Calu3 (cell line): ENCODE data around the gene RIPOR3. TPM values are rescaled to one million over a fixed set of nuclear protein-coding genes. Genes with fewer than 3 reads are reported as not detected.

ENCODE experiments used
- BruUV-seq: library from RNA; stranded (reverse); fragments of 400-500 nt; replicated peaks from 2 replicates; lab custom pipeline; 2021; lab: Mats Ljungman, UMichigan
- CTCF ChIA-PET: fragments of 300-600 bp; sonication (Branson Sonifier 250); formaldehyde crosslinking; loops from one replicate; lab custom pipeline; 2022; ENCODE audit warnings: antibody characterized with exemption; lab: Charles Lee
- DNase-seq: peaks from one replicate; pipeline ENCODE4 v3.0.0; 2022
- H3K27ac Mint-ChIP-seq: one replicate; pipeline ENCODE4 v1.8.0; 2022; ENCODE audit warnings: mixed read lengths; ENCODE audit not compliant: unreplicated experiment
- H3K27me3 Mint-ChIP-seq: one replicate; pipeline ENCODE4 v1.8.0; 2022; ENCODE audit warnings: mixed read lengths; ENCODE audit not compliant: unreplicated experiment
- H3K36me3 Mint-ChIP-seq: one replicate; pipeline ENCODE4 v1.8.0; 2022; ENCODE audit warnings: mild to moderate bottlenecking, moderate library complexity, mixed read lengths; ENCODE audit not compliant: insufficient read depth, unreplicated experiment
- H3K4me1 Mint-ChIP-seq: one replicate; pipeline ENCODE4 v1.8.0; 2022; ENCODE audit warnings: mild to moderate bottlenecking, low read depth, mixed read lengths; ENCODE audit not compliant: unreplicated experiment
- H3K4me3 Mint-ChIP-seq: one replicate; pipeline ENCODE4 v1.8.0; 2022; ENCODE audit warnings: mild to moderate bottlenecking, low read depth, moderate library complexity, mixed read lengths; ENCODE audit not compliant: unreplicated experiment
- H3K9me3 Mint-ChIP-seq: one replicate; pipeline ENCODE4 v1.8.0; 2022; ENCODE audit warnings: low read depth, mixed read lengths; ENCODE audit not compliant: unreplicated experiment
- CTCF ChIP-seq: fragments of 200-600 bp; IDR thresholded peaks from one replicate; pipeline ENCODE4 v1.8.0; 2022; ENCODE audit warnings: antibody characterized with exemption; ENCODE audit not compliant: unreplicated experiment
- intact Hi-C: fragments of 100-400 bp; cut with micrococcal nuclease; formaldehyde crosslinking; loops from one replicate; pipeline ENCODE4 v1.10.0; 2022; ENCODE audit not compliant: unreplicated experiment
- total RNA-seq: library from RNA; stranded (reverse); gene quantifications from 2 replicates; pipeline ENCODE4 v1.2.3, GENCODE V29; 2022

RIPOR3 gene
- total RNA-seq, 1 experiment from 2014 or later = 4.0 TPM

- no peak for DNase-seq
- Mint-ChIP-seq H3K27me3 (no peaks in the 10 kb centered on the region), H3K4me3 (peak overlapping the region; percentile 61), H3K27ac (peak overlapping the region; percentile 99), H3K4me1 (peaks cover 42% of the 10 kb centered on the region), H3K36me3 (peaks cover 48% of the 10 kb centered on the region), H3K9me3 (no peaks in the 10 kb centered on the region)
- TF ChIP-seq CTCF = no peak
- intact Hi-C loops = no loop called here
- CTCF ChIA-PET = interaction anchor here (0.6 to 8.7 kb wide), 17 partner anchors 9 to 124 kb away, joined by 3 to 82 read pairs (median 5); no protein-coding TSS in a partner anchor
- no TSS peak for BruUV-seq
Observed at GRCh38 chr20:50726955-50727791, 35.8 kb upstream of the RIPOR3 start.

- intact Hi-C loops = no loop called here
Observed at GRCh38 chr20:50725724-50726005, 34.3 kb upstream of the RIPOR3 start.

GRCh38 chr20:50724851-50725723, 33.7 kb upstream of the RIPOR3 start:
- peak; percentile 69 for DNase-seq
- Mint-ChIP-seq H3K4me1 (peaks cover 36% of the 10 kb centered on the region), H3K36me3 (peaks cover 27% of the 10 kb centered on the region), H3K9me3 (no peaks in the 10 kb centered on the region), H3K27ac (no peak overlapping the region), H3K27me3 (no peaks in the 10 kb centered on the region), H3K4me3 (no peak overlapping the region)
- CTCF ChIA-PET = interaction anchor here (0.5 to 1.9 kb wide), 13 partner anchors 12 to 755 kb away, joined by 3 to 6 read pairs (median 4); no protein-coding TSS in a partner anchor
- no TSS peak for BruUV-seq
- intact Hi-C loops = no loop called here
- no peak for TF ChIP-seq CTCF

More at GRCh38 chr20:50725724-50726005, 34.3 kb upstream of the RIPOR3 start:
- no peak for TF ChIP-seq CTCF
- no TSS peak for BruUV-seq
- CTCF ChIA-PET = interaction anchor here (0.7 to 1.9 kb wide), 6 partner anchors 19 to 140 kb away, joined by 3 to 6 read pairs (median 4); no protein-coding TSS in a partner anchor
- Mint-ChIP-seq H3K27me3 (no peaks in the 10 kb centered on the region), H3K4me3 (no peak overlapping the region), H3K27ac (no peak overlapping the region), H3K9me3 (no peaks in the 10 kb centered on the region), H3K36me3 (peaks cover 33% of the 10 kb centered on the region), H3K4me1 (peaks cover 42% of the 10 kb centered on the region)
- no peak for DNase-seq

- no peak for DNase-seq
- Mint-ChIP-seq H3K27ac (no peak overlapping the region), H3K27me3 (no peaks in the 10 kb centered on the region), H3K4me3 (no peak overlapping the region), H3K36me3 (peaks cover 18% of the 10 kb centered on the region), H3K4me1 (peaks cover 27% of the 10 kb centered on the region), H3K9me3 (no peaks in the 10 kb centered on the region)
- CTCF ChIA-PET = interaction anchor here (0.6 to 1.9 kb wide), 9 partner anchors 11 to 754 kb away, joined by 3 to 6 read pairs (median 4); no protein-coding TSS in a partner anchor
- no peak for TF ChIP-seq CTCF
- BruUV-seq = no TSS peak
- intact Hi-C loops = no loop called here
Observed at GRCh38 chr20:50724112-50724725, 32.9 kb upstream of the RIPOR3 start.
